Mesenchymal stem cell (in vitro differentiated cells and primary cell): ENCODE results near the gene FAT4. TPM values are rescaled to one million over a fixed set of nuclear protein-coding genes. Genes with fewer than 3 reads are reported as not detected.

Experiments used
- DNase-seq: peaks from one replicate; pipeline ENCODE4 v3.0.0-alpha.2; 2013
- H2AFZ ChIP-seq: one replicate; pipeline ENCODE4 v1.6.1; 2013; ENCODE audit warnings: low read depth, mild to moderate bottlenecking, control low read depth, inconsistent platforms, low read length, moderate library complexity
- H2AK5ac ChIP-seq: 2 replicates; pipeline ENCODE4 v1.6.1; 2013; ENCODE audit warnings: low read length, moderate library complexity, mild to moderate bottlenecking, inconsistent platforms; ENCODE audit not compliant: severe bottlenecking
- H2BK120ac ChIP-seq: one replicate; pipeline ENCODE4 v1.6.1; 2013; ENCODE audit warnings: low read depth, mild to moderate bottlenecking, inconsistent platforms, low read length, moderate library complexity
- H2BK12ac ChIP-seq, 2 experiments: one replicate each; pipeline ENCODE4 v1.6.1; 2013; ENCODE audit warnings: inconsistent platforms in 2 of 2, low read length in 2 of 2, mild to moderate bottlenecking in 2 of 2, moderate library complexity in 2 of 2, control low read depth in 1 of 2
- H2BK15ac ChIP-seq: one replicate; pipeline ENCODE4 v1.6.1; 2013; ENCODE audit warnings: mild to moderate bottlenecking, low read depth, inconsistent platforms; ENCODE audit not compliant: poor library complexity, severe bottlenecking
- H2BK5ac ChIP-seq: 2 replicates; pipeline ENCODE4 v1.6.1; 2013; ENCODE audit warnings: low read depth, mild to moderate bottlenecking, low read length, control low read depth, inconsistent platforms; ENCODE audit not compliant: poor library complexity, severe bottlenecking
- H3K14ac ChIP-seq, 2 experiments: one replicate each; pipeline ENCODE4 v1.6.1; 2013; ENCODE audit warnings: inconsistent platforms in 2 of 2, low read length in 2 of 2, control low read depth in 1 of 2, mild to moderate bottlenecking in 1 of 2, moderate library complexity in 1 of 2
- H3K18ac ChIP-seq, 2 experiments: one replicate each; pipeline ENCODE4 v1.6.1; 2013; ENCODE audit warnings: inconsistent platforms in 2 of 2, low read length in 2 of 2, control low read depth in 1 of 2, low read depth in 1 of 2, mild to moderate bottlenecking in 1 of 2
- H3K23ac ChIP-seq, 2 experiments: one replicate each; pipeline ENCODE4 v1.6.1; 2013; ENCODE audit warnings: inconsistent platforms in 2 of 2, low read length in 2 of 2, mild to moderate bottlenecking in 2 of 2, moderate library complexity in 2 of 2, control low read depth in 1 of 2
- H3K27ac ChIP-seq: 2 replicates; pipeline ENCODE4 v1.5.1; 2013; ENCODE audit warnings: mild to moderate bottlenecking, moderate library complexity, low read length, control low read depth, inconsistent platforms; ENCODE audit not compliant: poor library complexity, severe bottlenecking
- H3K27me3 ChIP-seq, 2 experiments: 2 replicates each; pipeline versions ENCODE4 v1.6.1 to v1.7.0; 2013; ENCODE audit warnings: low read length in 2 of 2, mild to moderate bottlenecking in 2 of 2, moderate library complexity in 2 of 2, control low read depth in 1 of 2, inconsistent platforms in 1 of 2; ENCODE audit not compliant: control insufficient read depth in 1 of 2, insufficient read depth in 1 of 2
- H3K36me3 ChIP-seq, 2 experiments: 2 replicates each; pipeline versions ENCODE4 v1.6.1 to v1.7.0; 2013; ENCODE audit warnings: low read length in 2 of 2, control low read depth in 1 of 2, inconsistent platforms in 1 of 2, low read depth in 1 of 2, mild to moderate bottlenecking in 1 of 2; ENCODE audit not compliant: insufficient read depth in 2 of 2, control insufficient read depth in 1 of 2
- H3K4ac ChIP-seq, 2 experiments: one replicate each; pipeline ENCODE4 v1.6.1; 2013; ENCODE audit warnings: inconsistent platforms in 2 of 2, low read length in 2 of 2, mild to moderate bottlenecking in 2 of 2, moderate library complexity in 2 of 2, control low read depth in 1 of 2, low read depth in 1 of 2
- H3K4me1 ChIP-seq: 2 replicates; pipeline ENCODE4 v1.6.1; 2013; ENCODE audit warnings: low read depth, low read length, control low read depth; ENCODE audit not compliant: control insufficient read depth, insufficient read depth
- H3K4me2 ChIP-seq: 2 replicates; pipeline ENCODE4 v1.6.1; 2013; ENCODE audit warnings: low read length, mild to moderate bottlenecking, inconsistent platforms; ENCODE audit not compliant: poor library complexity, severe bottlenecking
- H3K4me3 ChIP-seq, 2 experiments: 2 replicates each; pipeline versions ENCODE4 v1.5.1 to v1.7.0; 2013; ENCODE audit warnings: low read length in 2 of 2, mild to moderate bottlenecking in 2 of 2, control low read depth in 1 of 2, low read depth in 1 of 2; ENCODE audit not compliant: insufficient read depth in 1 of 2
- H3K79me1 ChIP-seq: replicated peaks from 2 replicates; pipeline ENCODE4 v1.6.1; 2013; ENCODE audit warnings: mild to moderate bottlenecking, control low read depth, low read length, inconsistent platforms; ENCODE audit not compliant: poor library complexity, severe bottlenecking
- H3K9ac ChIP-seq: 2 replicates; pipeline ENCODE4 v1.7.0; 2013; ENCODE audit warnings: mild to moderate bottlenecking, low read length, moderate library complexity
- H3K9me3 ChIP-seq: 2 replicates; pipeline ENCODE4 v1.7.0; 2013; ENCODE audit warnings: mild to moderate bottlenecking, low read length; ENCODE audit not compliant: control insufficient read depth
- H4K8ac ChIP-seq: one replicate; pipeline ENCODE4 v1.6.1; 2013; ENCODE audit warnings: inconsistent platforms, mild to moderate bottlenecking, low read length, moderate library complexity
- H4K91ac ChIP-seq: one replicate; pipeline ENCODE4 v1.6.1; 2013; ENCODE audit warnings: mild to moderate bottlenecking, low read length, inconsistent platforms
- WGBS: methylation state at CpG from one replicate; pipeline ENCODE4 v1.1.7; 2013; ENCODE audit warnings: mixed read lengths; 5-methylcytosine and 5-hydroxymethylcytosine counted together
- polyA plus RNA-seq, 2 experiments: library from polyadenylated mRNA; stranded (reverse); fragments of 200-250 nt; gene quantifications; one replicate each; pipeline ENCODE4 v1.2.3, GENCODE V29; 2013

FAT4 gene, protein sequence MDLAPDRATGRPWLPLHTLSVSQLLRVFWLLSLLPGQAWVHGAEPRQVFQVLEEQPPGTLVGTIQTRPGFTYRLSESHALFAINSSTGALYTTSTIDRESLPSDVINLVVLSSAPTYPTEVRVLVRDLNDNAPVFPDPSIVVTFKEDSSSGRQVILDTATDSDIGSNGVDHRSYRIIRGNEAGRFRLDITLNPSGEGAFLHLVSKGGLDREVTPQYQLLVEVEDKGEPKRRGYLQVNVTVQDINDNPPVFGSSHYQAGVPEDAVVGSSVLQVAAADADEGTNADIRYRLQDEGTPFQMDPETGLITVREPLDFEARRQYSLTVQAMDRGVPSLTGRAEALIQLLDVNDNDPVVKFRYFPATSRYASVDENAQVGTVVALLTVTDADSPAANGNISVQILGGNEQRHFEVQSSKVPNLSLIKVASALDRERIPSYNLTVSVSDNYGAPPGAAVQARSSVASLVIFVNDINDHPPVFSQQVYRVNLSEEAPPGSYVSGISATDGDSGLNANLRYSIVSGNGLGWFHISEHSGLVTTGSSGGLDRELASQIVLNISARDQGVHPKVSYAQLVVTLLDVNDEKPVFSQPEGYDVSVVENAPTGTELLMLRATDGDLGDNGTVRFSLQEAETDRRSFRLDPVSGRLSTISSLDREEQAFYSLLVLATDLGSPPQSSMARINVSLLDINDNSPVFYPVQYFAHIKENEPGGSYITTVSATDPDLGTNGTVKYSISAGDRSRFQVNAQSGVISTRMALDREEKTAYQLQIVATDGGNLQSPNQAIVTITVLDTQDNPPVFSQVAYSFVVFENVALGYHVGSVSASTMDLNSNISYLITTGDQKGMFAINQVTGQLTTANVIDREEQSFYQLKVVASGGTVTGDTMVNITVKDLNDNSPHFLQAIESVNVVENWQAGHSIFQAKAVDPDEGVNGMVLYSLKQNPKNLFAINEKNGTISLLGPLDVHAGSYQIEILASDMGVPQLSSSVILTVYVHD (N-terminal part only)
- polyA plus RNA-seq (2013, experiment 1 of 2), result 2.9 TPM
- polyA plus RNA-seq (2013, experiment 2 of 2), result 2.8 TPM

DNA sequence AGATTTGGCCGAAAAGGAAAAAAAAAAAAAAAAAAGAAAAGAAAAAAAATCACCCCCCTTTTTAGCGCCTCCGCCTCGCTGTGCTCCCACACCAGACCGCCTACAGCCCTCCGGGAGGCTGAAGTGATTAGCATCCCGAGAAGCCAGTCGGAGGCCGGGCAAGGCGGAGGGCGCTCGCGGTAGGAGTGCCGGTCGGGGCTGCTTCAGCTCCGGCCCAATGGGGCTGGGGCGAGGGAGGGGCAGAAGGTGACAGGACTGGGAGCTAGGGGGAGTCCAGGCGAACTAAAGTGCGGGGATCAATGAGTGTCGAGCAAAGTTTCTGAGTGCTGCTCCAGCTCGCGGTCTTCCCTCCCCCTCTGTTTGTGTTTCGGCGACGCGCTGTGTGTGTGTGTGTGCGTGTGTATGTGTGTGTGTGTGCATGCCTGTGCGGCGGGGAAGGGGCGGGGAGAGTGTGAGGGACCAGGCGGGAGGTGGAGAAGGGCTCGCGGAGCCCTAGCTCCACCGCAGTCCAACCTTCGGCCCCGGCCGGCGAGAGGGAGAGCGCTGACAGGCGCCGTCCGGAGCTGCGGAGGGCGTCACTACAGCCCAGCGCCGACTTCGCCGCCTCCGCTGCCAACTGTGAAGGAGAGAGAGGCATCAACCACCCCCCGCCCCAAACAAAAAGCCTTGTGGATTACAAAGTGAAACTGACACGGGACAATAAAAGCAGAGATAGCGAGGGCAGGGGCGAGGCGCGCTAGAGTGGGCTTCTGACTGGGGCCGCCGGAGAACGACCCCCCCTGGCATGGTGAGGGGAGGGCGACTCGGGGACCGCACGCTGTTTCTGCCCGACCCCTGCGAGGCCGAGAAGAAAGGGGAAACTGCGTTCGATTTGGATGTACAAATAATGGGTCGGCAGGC, at the start of gene FAT4:
FAT4 (plus strand) TSS at position 280 of the 900 bp plus-strand sequence. CDS start 1,457 bp downstream, outside the sequence.
- Histone ChIP-seq H4K91ac (peak within 1 kb of the TSS; percentile 25), H3K9ac (peak within 1 kb of the TSS; percentile 91), H3K4ac (peak within 1 kb of the TSS; percentile 34 to 88), H3K4me2 (peak within 1 kb of the TSS; percentile 97), H3K23ac (peak within 1 kb of the TSS in 1 of 2 experiments; percentile 32), H3K4me3 (peak within 1 kb of the TSS; percentile 68 to 92), H3K14ac (peak within 1 kb of the TSS in 1 of 2 experiments; percentile 3), H3K27me3 (no peaks in the 10 kb centered on the region), H3K36me3 (no peaks in the 10 kb centered on the region), H3K79me1 (peaks cover 20% of the 10 kb centered on the region), H2BK5ac (peak within 1 kb of the TSS; percentile 66), H2BK120ac (peak within 1 kb of the TSS; percentile 92), H2AK5ac (no peak within 1 kb of the TSS), H2AFZ (peak within 1 kb of the TSS; percentile 43), H3K4me1 (peaks cover 16% of the 10 kb centered on the region), H3K9me3 (no peaks in the 10 kb centered on the region), H2BK15ac (peak within 1 kb of the TSS; percentile 92), H3K18ac (peak within 1 kb of the TSS; percentile 86 to 97), H4K8ac (peak within 1 kb of the TSS; percentile 45), H2BK12ac (peak within 1 kb of the TSS; percentile 18 to 70), H3K27ac (peak within 1 kb of the TSS; percentile 79)
- 1% methylated on average over 50 of the region's 68 CpGs for WGBS
- peak; percentile 99 for DNase-seq

DNA sequence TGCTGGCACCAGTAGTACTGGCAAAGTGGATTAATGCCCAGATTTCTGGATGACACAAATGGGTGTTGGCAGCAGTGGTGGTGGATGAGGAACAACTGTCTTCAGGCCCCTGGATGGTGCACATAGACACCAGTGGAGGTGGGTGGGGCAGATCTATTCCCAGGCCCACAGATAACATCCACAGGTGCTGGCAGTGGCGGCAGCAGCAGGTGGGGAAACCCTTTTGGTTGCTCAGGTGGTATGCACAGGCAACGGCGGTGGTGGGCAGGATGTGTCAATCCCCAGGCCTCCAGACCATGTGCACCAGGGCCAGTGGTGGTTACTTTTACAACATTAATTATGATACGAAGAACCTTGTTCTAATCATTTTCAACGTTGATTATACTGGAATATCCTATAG, 48.9 kb upstream of the FAT4 start:
- H3K27me3 ChIP-seq, result no peaks in the 10 kb centered on the region
- no peak overlapping the region for H3K4me2 ChIP-seq
- H4K8ac ChIP-seq, result no peak overlapping the region
- H3K4ac ChIP-seq, result peak overlapping the region in 1 of 2 experiments; percentile 82
- H3K23ac ChIP-seq, result no peak overlapping the region
- H2AK5ac ChIP-seq, result no peak overlapping the region
- no peak overlapping the region for H3K9ac ChIP-seq
- no peaks in the 10 kb centered on the region for H3K4me1 ChIP-seq
- H2BK15ac ChIP-seq, result no peak overlapping the region
- H2AFZ ChIP-seq, result peak overlapping the region; percentile 23
- peak overlapping the region; percentile 59 to 79 for H2BK12ac ChIP-seq
- H3K9me3 ChIP-seq, result no peaks in the 10 kb centered on the region
- peak overlapping the region in 1 of 2 experiments; percentile 28 for H3K18ac ChIP-seq
- no peak overlapping the region for H3K4me3 ChIP-seq
- WGBS, result 96% methylated on average over 5 of the region's 5 CpGs
- H3K79me1 ChIP-seq, result no peaks in the 10 kb centered on the region
- DNase-seq, result no peak
- H2BK5ac ChIP-seq, result no peak overlapping the region
- no peak overlapping the region for H3K27ac ChIP-seq
- peak overlapping the region; percentile 34 for H4K91ac ChIP-seq
- H3K36me3 ChIP-seq, result no peaks in the 10 kb centered on the region
- no peak overlapping the region for H2BK120ac ChIP-seq
- no peak overlapping the region for H3K14ac ChIP-seq

DNA sequence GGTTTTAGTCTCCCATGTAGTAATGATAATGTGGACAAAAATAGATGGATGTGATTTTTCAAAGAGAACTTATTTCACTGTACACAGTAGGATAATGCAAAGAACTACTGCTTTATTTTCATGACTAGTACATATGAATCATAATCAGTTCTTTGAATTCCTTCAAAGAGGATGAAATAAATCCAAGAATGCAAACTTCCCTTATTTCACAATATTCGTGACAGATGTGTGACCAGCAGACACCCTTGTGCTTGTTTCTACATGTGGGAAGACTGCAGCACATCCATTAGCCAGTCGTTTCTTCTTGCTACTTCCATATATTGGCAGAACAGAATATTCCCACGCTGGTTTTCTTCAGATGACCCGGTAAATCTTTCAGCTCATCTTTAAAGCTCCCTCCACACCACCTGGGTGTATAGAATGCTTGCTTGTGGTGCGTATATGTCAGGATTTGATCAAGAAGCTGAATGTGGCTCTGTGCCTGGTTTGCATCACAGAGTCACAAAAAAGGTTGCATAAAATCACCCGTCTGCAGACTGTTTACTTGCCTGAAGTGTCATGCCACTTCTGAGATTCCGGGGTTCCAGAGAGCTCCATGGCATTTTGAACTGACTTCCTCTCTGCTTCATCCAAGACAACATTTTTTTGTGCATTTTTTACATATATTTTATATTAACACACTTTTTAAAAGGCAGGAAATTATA, 47.7 kb upstream of the FAT4 start:
- Histone ChIP-seq H4K8ac (no peak overlapping the region), H3K4me3 (no peak overlapping the region), H2BK12ac (no peak overlapping the region), H2AFZ (no peak overlapping the region), H3K27me3 (no peaks in the 10 kb centered on the region), H3K4me1 (no peaks in the 10 kb centered on the region), H3K4me2 (no peak overlapping the region), H3K79me1 (no peaks in the 10 kb centered on the region), H2BK15ac (no peak overlapping the region), H3K9me3 (no peaks in the 10 kb centered on the region), H2BK5ac (no peak overlapping the region), H2AK5ac (no peak overlapping the region), H3K18ac (peak overlapping the region in 1 of 2 experiments; percentile 43), H3K9ac (no peak overlapping the region), H3K4ac (no peak overlapping the region), H3K36me3 (no peaks in the 10 kb centered on the region), H3K14ac (no peak overlapping the region), H2BK120ac (no peak overlapping the region), H4K91ac (no peak overlapping the region), H3K23ac (no peak overlapping the region), H3K27ac (no peak overlapping the region)
- peak; percentile 85 for DNase-seq
- WGBS, result 7% methylated on average over 7 of the region's 7 CpGs
